Peyer's patch (tissue), 4 donors: ENCODE results near the gene AJUBA. TPM values are rescaled to one million over a fixed set of nuclear protein-coding genes. Genes with fewer than 3 reads are reported as not detected.
A peak's percentile ranks its signal among the peaks of the same experiment; 100 is the strongest.
"Not testable (repeated sequence)": the region's sequence is repeated elsewhere in the genome, so short reads cannot be mapped to it uniquely, and the experiment has no call there.

Experiments
- DNase-seq, 3 donors: peaks; one replicate each; pipeline ENCODE4 v3.0.0-alpha.2; 2017 to 2019
- H3K27ac ChIP-seq, 4 donors: fragments of 200-600 bp; sonication (generic); one replicate each; pipeline ENCODE4 v1.5.1; 2016 to 2019
- H3K27me3 ChIP-seq, 2 donors: fragments of 200-600 bp; sonication (generic); one replicate each; pipeline ENCODE4 v1.5.1; 2019
- H3K36me3 ChIP-seq, 3 donors: fragments of 200-600 bp; sonication (generic); one replicate each; pipeline ENCODE4 v1.5.1; 2016 to 2019
- H3K4me1 ChIP-seq, 4 donors: fragments of 200-600 bp; sonication (generic); one replicate each; pipeline ENCODE4 v1.5.1; 2016 to 2019
- H3K4me3 ChIP-seq, 4 donors: fragments of 200-600 bp; sonication (generic); 1 replicate in 3 of 4; 2 replicates in 1 of 4; pipeline ENCODE4 v1.5.1; 2016 to 2019; ENCODE audit warnings: mild to moderate bottlenecking in 1 of 4
- H3K9me3 ChIP-seq, 4 donors: fragments of 200-600 bp; sonication (generic); one replicate each; pipeline ENCODE4 v1.5.1; 2016 to 2019; ENCODE audit warnings: mild to moderate bottlenecking in 1 of 4
- POLR2A ChIP-seq, 2 donors: fragments of 450-650 bp; IDR thresholded peaks; one replicate each; pipeline ENCODE4 v1.5.1; 2017; ENCODE audit warnings: antibody characterized with exemption in 2 of 2, mild to moderate bottlenecking in 2 of 2, moderate library complexity in 2 of 2
- total RNA-seq, 4 donors: library from RNA; depleted of rRNA; stranded (reverse); fragments of >200 nt; gene quantifications; one replicate each; pipeline ENCODE4 v1.1.0, GENCODE V29; 2016
- TF ChIP-seq, protein P1 (sequence below), 6 experiments: fragments of 450-650 bp in 4 of 6; fragments of 200-600 bp in 2 of 6; sonication (generic) in 1 of 6; IDR thresholded peaks; one replicate each; pipeline ENCODE4 v1.5.1; 2017 to 2019; ENCODE audit warnings: antibody characterized with exemption in 6 of 6, mild to moderate bottlenecking in 3 of 6, moderate library complexity in 1 of 6

AJUBA gene
- total RNA-seq, 4 donors from 2014 or later, result 0.70 to 3.3 (median 2.4) TPM

DNA sequence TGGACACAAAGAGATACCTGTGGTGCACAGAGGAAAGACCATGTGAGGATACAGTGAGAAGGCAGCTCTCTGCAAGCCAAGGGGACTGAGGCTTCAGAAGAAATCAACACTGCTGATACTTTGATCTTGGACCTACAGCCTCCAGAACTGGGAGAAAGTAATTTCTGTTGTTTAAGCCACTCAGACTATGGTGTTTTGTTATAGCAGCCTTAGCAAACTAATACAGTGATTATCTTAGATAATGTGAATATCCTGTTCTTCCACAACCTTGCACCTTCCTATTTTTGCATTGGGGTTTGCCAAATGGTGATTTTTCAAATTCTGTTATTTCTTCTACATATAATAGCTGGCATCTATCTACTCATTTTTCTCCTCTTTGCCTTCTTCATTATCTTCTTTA lies 35.8 kb upstream of the AJUBA start:
- H3K4me1 ChIP-seq, result no peaks in the 10 kb centered on the region
- H3K36me3 ChIP-seq, result no peaks in the 10 kb centered on the region
- H3K4me3 ChIP-seq, result no peak overlapping the region
- H3K27me3 ChIP-seq, result no peaks in the 10 kb centered on the region
- no peak overlapping the region for H3K27ac ChIP-seq
- no peaks in the 10 kb centered on the region for H3K9me3 ChIP-seq
- DNase-seq, result no peak
- TF ChIP-seq, protein P1, sequence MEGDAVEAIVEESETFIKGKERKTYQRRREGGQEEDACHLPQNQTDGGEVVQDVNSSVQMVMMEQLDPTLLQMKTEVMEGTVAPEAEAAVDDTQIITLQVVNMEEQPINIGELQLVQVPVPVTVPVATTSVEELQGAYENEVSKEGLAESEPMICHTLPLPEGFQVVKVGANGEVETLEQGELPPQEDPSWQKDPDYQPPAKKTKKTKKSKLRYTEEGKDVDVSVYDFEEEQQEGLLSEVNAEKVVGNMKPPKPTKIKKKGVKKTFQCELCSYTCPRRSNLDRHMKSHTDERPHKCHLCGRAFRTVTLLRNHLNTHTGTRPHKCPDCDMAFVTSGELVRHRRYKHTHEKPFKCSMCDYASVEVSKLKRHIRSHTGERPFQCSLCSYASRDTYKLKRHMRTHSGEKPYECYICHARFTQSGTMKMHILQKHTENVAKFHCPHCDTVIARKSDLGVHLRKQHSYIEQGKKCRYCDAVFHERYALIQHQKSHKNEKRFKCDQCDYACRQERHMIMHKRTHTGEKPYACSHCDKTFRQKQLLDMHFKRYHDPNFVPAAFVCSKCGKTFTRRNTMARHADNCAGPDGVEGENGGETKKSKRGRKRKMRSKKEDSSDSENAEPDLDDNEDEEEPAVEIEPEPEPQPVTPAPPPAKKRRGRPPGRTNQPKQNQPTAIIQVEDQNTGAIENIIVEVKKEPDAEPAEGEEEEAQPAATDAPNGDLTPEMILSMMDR (IDR thresholded peaks at IDR 0.05), result no peak
- TF ChIP-seq POLR2A (IDR thresholded peaks at IDR 0.05), result no peak

DNA sequence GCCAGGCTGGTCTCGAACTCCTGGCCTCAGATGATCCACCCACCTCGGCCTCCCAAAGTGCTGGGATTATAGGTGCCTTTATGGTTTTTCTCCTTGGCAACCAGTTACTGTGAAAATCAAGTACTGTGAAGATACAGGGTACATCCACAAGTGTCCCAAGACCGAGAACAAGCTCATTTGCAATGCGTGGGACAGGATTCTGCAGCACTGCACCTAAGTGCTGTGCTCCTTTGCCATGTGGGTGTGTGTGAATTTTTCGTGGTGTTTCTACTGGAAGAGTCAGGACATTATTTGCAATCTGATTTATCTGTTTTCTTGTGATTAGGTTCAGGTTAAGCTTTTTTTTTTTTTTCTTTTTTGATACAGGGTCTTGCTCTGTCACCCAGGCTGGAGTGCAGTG lies 34.7 kb upstream of the AJUBA start:
- no peaks in the 10 kb centered on the region for H3K9me3 ChIP-seq
- no peak overlapping the region for H3K27ac ChIP-seq
- no peaks in the 10 kb centered on the region for H3K4me1 ChIP-seq
- no peak overlapping the region for H3K4me3 ChIP-seq
- no peak for TF ChIP-seq POLR2A (IDR thresholded peaks at IDR 0.05)
- TF ChIP-seq, protein P1 (IDR thresholded peaks at IDR 0.05), result no peak
- H3K36me3 ChIP-seq, result no peaks in the 10 kb centered on the region
- no peak for DNase-seq
- no peaks in the 10 kb centered on the region for H3K27me3 ChIP-seq

DNA sequence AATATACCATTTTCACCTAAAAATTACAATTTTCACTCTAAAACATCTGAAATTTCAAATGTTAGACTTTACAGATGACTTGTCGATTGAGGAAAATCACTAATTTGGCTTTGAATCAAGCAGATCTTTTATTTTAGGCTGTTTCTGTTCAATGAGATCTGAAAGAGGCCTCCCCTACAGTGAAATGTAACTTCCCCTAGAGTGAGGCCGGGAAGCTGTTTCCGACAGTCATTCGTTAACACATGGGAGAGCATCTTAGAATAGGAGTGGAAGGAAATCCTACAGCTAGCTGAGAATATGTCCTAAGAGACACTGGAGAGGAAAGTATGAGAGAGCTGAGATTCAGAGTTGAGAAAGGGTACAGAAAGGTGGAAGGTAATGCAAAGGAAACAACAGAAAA lies 33.3 kb upstream of the AJUBA start:
- no peak for DNase-seq
- H3K4me1 ChIP-seq, result no peaks in the 10 kb centered on the region
- TF ChIP-seq, protein P1 (IDR thresholded peaks at IDR 0.05), result no peak
- TF ChIP-seq POLR2A (IDR thresholded peaks at IDR 0.05), result no peak
- H3K4me3 ChIP-seq, result no peak overlapping the region
- no peaks in the 10 kb centered on the region for H3K36me3 ChIP-seq
- H3K27ac ChIP-seq, result no peak overlapping the region
- no peaks in the 10 kb centered on the region for H3K9me3 ChIP-seq
- no peaks in the 10 kb centered on the region for H3K27me3 ChIP-seq

DNA sequence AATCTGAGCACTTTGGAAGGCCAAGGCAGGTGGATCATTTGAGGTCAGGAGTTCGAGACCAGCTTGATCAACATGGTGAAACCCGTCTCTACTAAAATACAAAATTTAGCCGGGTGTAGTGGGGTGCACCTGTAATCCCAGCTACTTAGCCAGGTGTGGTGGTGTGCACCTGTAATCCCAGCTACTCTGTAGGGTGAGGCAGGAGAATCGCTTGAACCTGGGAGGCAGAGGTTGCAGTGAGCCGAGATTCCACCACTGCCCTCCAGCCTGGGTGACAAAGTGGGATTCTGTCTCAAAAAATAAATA lies 31.4 kb upstream of the AJUBA start:
- H3K36me3 ChIP-seq, H3K27me3 ChIP-seq, H3K4me3 ChIP-seq, H3K4me1 ChIP-seq, DNase-seq, H3K27ac ChIP-seq, H3K9me3 ChIP-seq: not testable (repeated sequence)

DNA sequence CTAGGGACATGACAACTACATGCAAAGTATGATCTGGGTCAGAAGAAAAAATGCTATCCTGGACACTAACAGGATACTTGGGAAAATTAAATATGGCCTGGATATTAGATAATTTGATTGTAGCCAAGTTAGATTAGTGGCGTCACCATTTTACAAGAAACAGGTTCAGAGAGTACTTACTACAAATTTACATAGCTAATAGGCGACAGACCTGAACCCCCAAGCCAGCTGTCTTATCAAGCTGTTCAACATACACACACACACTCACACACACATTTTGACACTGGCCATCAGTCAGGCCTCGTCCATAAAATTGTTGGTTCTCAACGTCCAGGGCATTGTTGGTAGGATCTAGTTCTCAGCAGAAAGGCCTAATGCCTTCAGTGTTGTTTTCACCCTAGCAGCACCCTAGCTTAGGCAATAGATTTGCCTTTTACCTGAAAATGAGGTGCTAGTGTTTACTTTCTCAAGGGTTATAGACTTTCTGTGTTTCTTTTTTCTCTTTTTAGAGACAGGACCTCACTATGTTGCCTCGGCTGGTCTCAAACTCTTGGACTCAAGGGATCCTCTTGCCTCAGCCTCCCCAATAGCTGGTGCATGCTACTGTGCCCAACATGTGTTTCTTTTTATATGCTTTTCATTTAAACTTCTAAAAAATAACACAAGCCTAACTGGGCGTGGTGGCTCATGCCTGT lies 30.9 kb upstream of the AJUBA start:
- no peak overlapping the region for H3K4me3 ChIP-seq
- H3K27me3 ChIP-seq, result no peaks in the 10 kb centered on the region
- TF ChIP-seq POLR2A (IDR thresholded peaks at IDR 0.05), result no peak
- TF ChIP-seq, protein P1 (IDR thresholded peaks at IDR 0.05), result no peak
- H3K9me3 ChIP-seq, result no peaks in the 10 kb centered on the region
- no peaks in the 10 kb centered on the region for H3K36me3 ChIP-seq
- H3K4me1 ChIP-seq, result peaks cover 0 to 12% (median 2%) of the 10 kb centered on the region in 4 donors
- no peak overlapping the region for H3K27ac ChIP-seq
- DNase-seq, result no peak

DNA sequence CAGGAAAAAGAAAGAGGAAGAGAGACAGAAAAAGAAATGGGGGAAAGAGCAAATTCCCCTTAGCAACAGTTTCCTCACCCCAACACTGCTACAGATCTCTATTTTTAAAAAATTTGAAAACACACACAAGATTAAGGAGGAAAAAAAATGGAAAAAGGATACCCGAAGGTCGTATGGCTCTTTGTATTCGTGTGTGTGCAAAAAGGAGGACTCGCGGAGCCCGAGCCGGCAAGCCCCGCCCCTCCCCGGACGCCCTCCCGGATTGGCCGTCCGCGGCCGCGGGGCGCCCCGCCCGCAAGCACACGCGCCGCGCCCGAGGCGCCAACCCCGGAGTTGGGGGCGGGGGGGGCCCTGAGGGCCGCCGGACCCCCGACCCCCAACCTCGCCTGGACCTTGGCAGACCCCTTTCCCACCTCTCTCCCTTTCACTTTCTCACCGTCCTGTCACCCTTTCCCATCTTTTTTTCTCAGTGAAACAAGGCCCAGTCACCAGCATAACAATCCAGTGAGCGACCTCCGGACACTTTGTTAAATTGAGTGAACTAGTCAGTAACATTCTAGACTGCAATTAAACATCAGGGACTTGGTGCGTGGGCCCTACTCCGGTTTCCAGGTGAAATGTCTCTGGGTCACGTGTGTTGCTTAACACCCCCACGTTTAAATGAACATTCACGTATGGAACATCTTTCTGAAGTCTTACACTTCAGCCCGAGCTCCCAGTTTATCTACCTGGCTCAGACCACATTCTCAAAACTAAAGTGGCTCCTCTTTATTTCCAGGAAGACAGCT lies 27.8 kb upstream of the AJUBA start, which contains the start of gene C14orf93:
Gene C14orf93, minus strand, starts transcription at position 205 of the 788 bp plus-strand sequence. CDS start 11,120 bp downstream, outside the sequence.
- Histone ChIP-seq H3K4me1 (peaks cover 0 to 22% (median 2%) of the 10 kb centered on the region in 4 donors), H3K36me3 (no peaks in the 10 kb centered on the region), H3K4me3 (peak within 1 kb of the TSS; percentile 43 to 75 (median 60)), H3K27ac (peak within 1 kb of the TSS; percentile 69 to 85 (median 78)), H3K27me3 (no peaks in the 10 kb centered on the region), H3K9me3 (no peaks in the 10 kb centered on the region)
- peak; percentile 76 to 92 (median 88) for DNase-seq
- TF ChIP-seq, protein P1 (IDR thresholded peaks at IDR 0.05), result no peak
- no peak for TF ChIP-seq POLR2A (IDR thresholded peaks at IDR 0.05)
